Measurements from ENCODE around the gene CTIF. TPM values are rescaled to one million over a fixed set of nuclear protein-coding genes. Genes with fewer than 3 reads are reported as not detected.

Gene CTIF
- total and polyA plus RNA-seq, 2 experiments from 2014 or later: 8.6 to 14.4 TPM

- no peak for TF ChIP-seq EZH2 (IDR thresholded peaks at IDR 0.05; ENCODE audit: low read depth, unreplicated experiment)
- no peak for TF ChIP-seq CREB1 (CRISPR knock-in tag; IDR thresholded peaks at IDR 0.05; ENCODE audit: low read depth)
- TF ChIP-seq NANOG (IDR thresholded peaks at IDR 0.05; ENCODE audit: borderline replicate concordance): no peak
- TF ChIP-seq, protein P1, sequence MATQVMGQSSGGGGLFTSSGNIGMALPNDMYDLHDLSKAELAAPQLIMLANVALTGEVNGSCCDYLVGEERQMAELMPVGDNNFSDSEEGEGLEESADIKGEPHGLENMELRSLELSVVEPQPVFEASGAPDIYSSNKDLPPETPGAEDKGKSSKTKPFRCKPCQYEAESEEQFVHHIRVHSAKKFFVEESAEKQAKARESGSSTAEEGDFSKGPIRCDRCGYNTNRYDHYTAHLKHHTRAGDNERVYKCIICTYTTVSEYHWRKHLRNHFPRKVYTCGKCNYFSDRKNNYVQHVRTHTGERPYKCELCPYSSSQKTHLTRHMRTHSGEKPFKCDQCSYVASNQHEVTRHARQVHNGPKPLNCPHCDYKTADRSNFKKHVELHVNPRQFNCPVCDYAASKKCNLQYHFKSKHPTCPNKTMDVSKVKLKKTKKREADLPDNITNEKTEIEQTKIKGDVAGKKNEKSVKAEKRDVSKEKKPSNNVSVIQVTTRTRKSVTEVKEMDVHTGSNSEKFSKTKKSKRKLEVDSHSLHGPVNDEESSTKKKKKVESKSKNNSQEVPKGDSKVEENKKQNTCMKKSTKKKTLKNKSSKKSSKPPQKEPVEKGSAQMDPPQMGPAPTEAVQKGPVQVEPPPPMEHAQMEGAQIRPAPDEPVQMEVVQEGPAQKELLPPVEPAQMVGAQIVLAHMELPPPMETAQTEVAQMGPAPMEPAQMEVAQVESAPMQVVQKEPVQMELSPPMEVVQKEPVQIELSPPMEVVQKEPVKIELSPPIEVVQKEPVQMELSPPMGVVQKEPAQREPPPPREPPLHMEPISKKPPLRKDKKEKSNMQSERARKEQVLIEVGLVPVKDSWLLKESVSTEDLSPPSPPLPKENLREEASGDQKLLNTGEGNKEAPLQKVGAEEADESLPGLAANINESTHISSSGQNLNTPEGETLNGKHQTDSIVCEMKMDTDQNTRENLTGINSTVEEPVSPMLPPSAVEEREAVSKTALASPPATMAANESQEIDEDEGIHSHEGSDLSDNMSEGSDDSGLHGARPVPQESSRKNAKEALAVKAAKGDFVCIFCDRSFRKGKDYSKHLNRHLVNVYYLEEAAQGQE (IDR thresholded peaks at IDR 0.05; ENCODE audit: unreplicated experiment): no peak
- TF ChIP-seq STAT1 (IDR thresholded peaks at IDR 0.05; ENCODE audit: unreplicated experiment): no peak
- no peak for TF ChIP-seq ETS1 (IDR thresholded peaks at IDR 0.05)
Observed at GRCh38 chr18:48629730-48630324, 91.0 kb downstream of the CTIF start (continued).

DNA sequence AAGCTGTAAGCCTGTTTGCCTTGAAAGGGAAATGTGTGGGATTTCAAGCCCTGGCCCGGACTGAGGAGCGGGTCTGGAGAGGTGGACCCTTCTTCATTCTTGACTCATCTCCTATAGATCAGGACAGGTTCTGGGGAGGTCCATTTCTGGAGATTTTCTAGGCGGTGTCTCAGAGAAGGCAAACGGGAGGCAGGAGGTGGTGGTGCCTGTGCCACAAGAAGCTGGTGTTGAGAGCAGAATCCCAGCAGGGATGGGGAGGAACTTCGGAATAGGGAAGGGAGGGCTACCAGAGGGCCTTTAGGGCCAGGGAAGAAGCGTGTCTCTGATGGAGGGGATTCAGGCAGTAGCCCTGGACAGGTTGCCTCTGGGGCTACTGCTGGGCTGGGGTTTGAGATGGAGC is 93.0 kb downstream of the CTIF start:
- peaks cover 8% of the 10 kb centered on the region for H3K27me3 Mint-ChIP-seq (ENCODE audit: insufficient read depth, low read depth, poor library complexity)
- Histone ChIP-seq H3K4me3 (no peak overlapping the region), H3K27me3 (ENCODE audit: insufficient read depth) (no peaks in the 10 kb centered on the region), H3K79me2 (replicated peaks; ENCODE audit: insufficient read depth) (no peaks in the 10 kb centered on the region), H3K9me2 (ENCODE audit: insufficient read depth) (no peaks in the 10 kb centered on the region), H3K4me1 (ENCODE audit: insufficient read depth) (peaks cover 5% of the 10 kb centered on the region; the same call in 1 of the 2 replicates), H3F3A (replicated peaks; ENCODE audit: low read depth) (no peaks in the 10 kb centered on the region), H4K20me1 (replicated peaks; ENCODE audit: insufficient read depth) (no peaks in the 10 kb centered on the region), H2AFZ (no peak overlapping the region), H3K36me3 (ENCODE audit: insufficient read depth) (no peaks in the 10 kb centered on the region), H3K27ac (ENCODE audit: low read depth) (no peak overlapping the region), H3K4me2 (no peak overlapping the region)
- DNase-seq (ENCODE audit: low spot score): no peak
- H3K9me3 Mint-ChIP-seq: no peaks in the 10 kb centered on the region
- no peak overlapping the region for H3K27ac Mint-ChIP-seq
- no peak overlapping the region for H3K4me3 Mint-ChIP-seq
- H3K36me3 Mint-ChIP-seq (ENCODE audit: low read depth): peaks cover 2% of the 10 kb centered on the region; the same call in 1 of the 3 replicates
- no peak for ATAC-seq
- TF ChIP-seq CTCF (conservative IDR thresholded peaks at IDR 0.05; ENCODE audit: low read depth in 2 of 2): no peak
- no peak for TF ChIP-seq EZH2phosphoT487 (IDR thresholded peaks at IDR 0.05; ENCODE audit: unreplicated experiment)
- no peak for TF ChIP-seq JUNB (IDR thresholded peaks at IDR 0.05; ENCODE audit: unreplicated experiment)
- TF ChIP-seq ZNF462 (CRISPR knock-in tag; IDR thresholded peaks at IDR 0.05): no peak
- TF ChIP-seq CREB1 (CRISPR knock-in tag; IDR thresholded peaks at IDR 0.05; ENCODE audit: low read depth): no peak
- TF ChIP-seq EZH2 (IDR thresholded peaks at IDR 0.05; ENCODE audit: low read depth, unreplicated experiment): no peak
- no peak for TF ChIP-seq ZNF331 (CRISPR knock-in tag; IDR thresholded peaks at IDR 0.05; ENCODE audit: low read depth)
- H3K4me1 Mint-ChIP-seq: peaks cover 23% of the 10 kb centered on the region
